H1 (cell line): Measurements from ENCODE around the gene SEMA3C. TPM values are rescaled to one million over a fixed set of nuclear protein-coding genes. Genes with fewer than 3 reads are reported as not detected.

Source experiments
- SUZ12 ChIP-seq: fragments of 200-600 bp; sonication (generic); IDR thresholded peaks from 2 replicates; pipeline ENCODE4 v1.6.1; 2012; ENCODE audit warnings: mild to moderate bottlenecking, inconsistent platforms, low read length, moderate library complexity, mixed read lengths
- polyA plus RNA-seq, 7 experiments: library from polyadenylated mRNA; depleted of rRNA in 3 of 7; stranded (reverse) in 5 of 7; unstranded in 2 of 7; fragments of >200 nt in 5 of 7; fragments of 200-250 nt in 2 of 7; gene quantifications; 1 replicate in 5 of 7; 2 replicates in 1 of 7; 4 replicates in 1 of 7; pipeline versions ENCODE4 v1.2.1 to v1.2.3, GENCODE V29; 2011 to 2013; ENCODE audit warnings: missing spikeins in 2 of 7, mixed read lengths in 2 of 7
- total RNA-seq: library from RNA; stranded (reverse); fragmentation: NEBNext Ultra II Directional; extraction: Animal tissue kit (Norgen Biotek cat#: 25700); gene quantifications from 2 replicates; pipeline ENCODE4 v1.2.1, GENCODE V29; 2021

Gene SEMA3C
- total and polyA plus RNA-seq, 2 of the 8 experiments (the other 6 are each of a cell fraction or from before 2014, with no cell fraction given), result 0.15 to 1.4 TPM

- TF ChIP-seq SUZ12, result no peak
Observed at GRCh38 chr7:80957226-80957777, 38.5 kb upstream of the SEMA3C start (continued).
